ENCODE results near the gene DUSP1. TPM values are rescaled to one million over a fixed set of nuclear protein-coding genes. Genes with fewer than 3 reads are reported as not detected.

DUSP1 gene
- total and polyA plus RNA-seq, 2 of the 13 experiments (the other 11 are each of a cell fraction or from before 2014, with no cell fraction given): 27.1 to 55.5 TPM

GRCh38 chr5:172730981-172731679 is 39.9 kb downstream of the DUSP1 start (continued):
- peak; percentile 83 for TF ChIP-seq ZNF317 (CRISPR knock-in tag; IDR thresholded peaks at IDR 0.05)
- TF ChIP-seq CHD4 (IDR thresholded peaks at IDR 0.05; ENCODE audit: borderline replicate concordance, low read length): 0 out of 2 replicates have a peak, but pooled peaks have one; percentile 31
- TF ChIP-seq ZNF629 (CRISPR knock-in tag; conservative IDR thresholded peaks at IDR 0.05): peak; percentile 97
- peak; percentile 59; the same call in 1 of the 2 replicates for TF ChIP-seq NCOA2 (CRISPR knock-in tag; IDR thresholded peaks at IDR 0.05)
- no peak for TF ChIP-seq KMT2A (CRISPR knock-in tag; IDR thresholded peaks at IDR 0.05)
- no peak for TF ChIP-seq IKZF1 (IDR thresholded peaks at IDR 0.05)
- TF ChIP-seq PREB (CRISPR knock-in tag; IDR thresholded peaks at IDR 0.05): no peak
- no peak for TF ChIP-seq U2AF1 (optimal IDR thresholded peaks at IDR 0.05; ENCODE audit: low read depth, low read length)
- no peak for TF ChIP-seq ZFP36 (IDR thresholded peaks at IDR 0.05; ENCODE audit: borderline replicate concordance, low read depth, low read length, partially characterized antibody)
- TF ChIP-seq MLLT10 (CRISPR knock-in tag; IDR thresholded peaks at IDR 0.05): no peak
- TF ChIP-seq ZNF431 (CRISPR knock-in tag; IDR thresholded peaks at IDR 0.05; ENCODE audit: borderline replicate concordance, low read depth): peak; percentile 95
- TF ChIP-seq MYC (CRISPR knock-in tag; IDR thresholded peaks at IDR 0.05; ENCODE audit: borderline replicate concordance): peak; percentile 67
- no peak for TF ChIP-seq SNRNP70 (IDR thresholded peaks at IDR 0.05; ENCODE audit: low read depth, low read length)
- 0 out of 2 replicates have a peak, but pooled peaks have one; percentile 35 for TF ChIP-seq ZNF143 (CRISPR knock-in tag; IDR thresholded peaks at IDR 0.05)
- TF ChIP-seq NFE2L2 (IDR thresholded peaks at IDR 0.05; ENCODE audit: low read length): no peak
- peak; percentile 77 for TF ChIP-seq GATAD1 (CRISPR knock-in tag; IDR thresholded peaks at IDR 0.05)
- TF ChIP-seq SMAD9 (CRISPR knock-in tag; IDR thresholded peaks at IDR 0.05): peak; percentile 97; the same call in 1 of the 2 replicates
- TF ChIP-seq RBAK (CRISPR knock-in tag; IDR thresholded peaks at IDR 0.05): no peak
- peak; percentile 46 for TF ChIP-seq CREB1 (IDR thresholded peaks at IDR 0.05)
- TF ChIP-seq CREB1 (CRISPR knock-in tag; IDR thresholded peaks at IDR 0.05): no peak
- TF ChIP-seq DZIP1 (CRISPR knock-in tag; IDR thresholded peaks at IDR 0.05): peak; percentile 44; the same call in 1 of the 2 replicates
- TF ChIP-seq ATF1 (CRISPR knock-in tag; IDR thresholded peaks at IDR 0.05): no peak
- TF ChIP-seq SP1 (IDR thresholded peaks at IDR 0.05): no peak
- 0 out of 2 replicates have a peak, but pooled peaks have one; percentile 11 for TF ChIP-seq SP1 (CRISPR knock-in tag; IDR thresholded peaks at IDR 0.05)
- peak; percentile 93 for TF ChIP-seq ADNP (CRISPR knock-in tag; IDR thresholded peaks at IDR 0.05)
- TF ChIP-seq ZNF510 (CRISPR knock-in tag; IDR thresholded peaks at IDR 0.05; ENCODE audit: low read depth): peak; percentile 69; the same call in 1 of the 2 replicates
- peak; percentile 30; the same call in 1 of the 2 replicates for TF ChIP-seq CEBPG (CRISPR knock-in tag; IDR thresholded peaks at IDR 0.05)
- no peak for TF ChIP-seq RFX1 (IDR thresholded peaks at IDR 0.05)
- TF ChIP-seq, protein P1, sequence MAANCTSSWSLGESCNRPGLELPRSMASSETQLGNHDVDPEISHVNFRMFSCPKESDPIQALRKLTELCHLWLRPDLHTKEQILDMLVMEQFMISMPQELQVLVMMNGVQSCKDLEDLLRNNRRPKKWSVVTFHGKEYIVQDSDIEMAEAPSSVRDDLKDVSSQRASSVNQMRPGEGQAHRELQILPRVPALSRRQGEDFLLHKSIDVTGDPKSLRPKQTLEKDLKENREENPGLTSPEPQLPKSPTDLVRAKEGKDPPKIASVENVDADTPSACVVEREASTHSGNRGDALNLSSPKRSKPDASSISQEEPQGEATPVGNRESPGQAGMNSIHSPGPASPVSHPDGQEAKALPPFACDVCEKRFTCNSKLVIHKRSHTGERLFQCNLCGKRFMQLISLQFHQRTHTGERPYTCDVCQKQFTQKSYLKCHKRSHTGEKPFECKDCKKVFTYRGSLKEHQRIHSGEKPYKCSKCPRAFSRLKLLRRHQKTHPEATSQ (CRISPR knock-in tag; IDR thresholded peaks at IDR 0.05; ENCODE audit: borderline replicate concordance): no peak
- TF ChIP-seq ZNF766 (CRISPR knock-in tag; IDR thresholded peaks at IDR 0.05; ENCODE audit: borderline replicate concordance): peak; percentile 82; the same call in 1 of the 2 replicates
